Measurements from ENCODE around the gene MARK2. TPM values are rescaled to one million over a fixed set of nuclear protein-coding genes. Genes with fewer than 3 reads are reported as not detected.

MARK2 gene
- total RNA-seq, 2 donors from 2014 or later: 33.5 to 37.5 TPM

DNA sequence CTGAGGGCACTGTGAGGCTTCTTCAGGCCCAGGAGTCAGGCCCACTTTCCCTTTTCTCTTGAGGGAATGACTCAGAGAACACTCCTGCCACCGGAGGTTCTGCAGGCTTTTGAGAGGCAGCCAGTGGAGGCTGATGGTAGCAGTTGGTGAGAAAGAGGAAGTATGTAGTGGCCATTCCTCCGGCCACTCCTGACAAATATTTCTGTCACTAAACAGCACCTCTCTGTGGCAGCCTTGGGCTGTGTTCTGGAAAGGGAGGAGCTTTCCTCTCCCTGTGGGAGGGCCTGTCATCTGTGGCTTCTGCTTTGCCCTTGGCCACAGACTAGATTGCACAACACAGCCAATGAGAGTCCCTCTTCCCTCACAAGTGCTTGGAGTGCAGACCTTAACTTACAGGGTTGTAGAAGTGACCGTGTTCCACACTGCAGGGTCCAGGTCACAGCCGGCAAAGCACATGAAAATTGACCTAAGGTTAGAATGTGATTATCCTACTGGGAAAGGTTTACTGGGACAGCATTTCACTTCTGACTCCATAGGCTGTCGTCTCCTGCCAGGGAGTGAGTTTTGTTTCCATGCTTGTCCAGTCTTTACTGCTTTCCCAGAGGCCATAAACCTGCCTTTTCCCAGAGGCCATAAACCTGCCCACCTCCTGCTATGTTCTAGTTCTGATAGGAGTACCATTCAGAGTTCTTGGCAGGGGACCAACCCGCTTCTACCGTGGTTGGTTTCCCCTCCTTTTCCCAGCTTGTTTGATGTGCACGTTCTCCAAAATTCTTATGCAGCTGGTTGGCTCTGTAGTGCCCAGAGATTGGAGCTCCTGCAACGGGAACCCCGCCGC lies 33.3 kb downstream of the MARK2 start:
- DNase-seq: peak; percentile 82
- ATAC-seq: peak; percentile 95
- intact Hi-C loops (cut with DNase I): no loop called here

DNA sequence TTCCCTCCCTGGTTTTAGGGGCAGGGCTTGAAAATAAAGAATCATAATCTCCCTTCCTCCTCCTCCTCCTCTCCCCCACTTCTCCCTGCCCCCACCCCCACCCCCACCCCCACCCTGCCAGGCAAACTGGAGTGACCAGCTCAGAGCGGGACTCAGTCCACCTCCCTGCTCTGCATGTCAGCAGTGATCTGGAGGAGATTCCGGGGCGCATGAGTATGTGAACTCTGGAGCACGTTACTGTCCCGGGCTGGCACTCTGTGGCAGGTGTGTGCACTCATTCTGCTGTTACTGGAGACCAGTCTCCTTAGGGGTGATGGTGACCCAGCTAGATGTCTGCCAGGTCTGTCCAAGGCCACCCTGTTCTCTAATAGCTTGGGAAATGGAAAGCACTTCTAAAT lies 33.9 kb downstream of the MARK2 start:
- DNase-seq (no peak), ATAC-seq (peak in 1 of 2 donors; percentile 3)
- intact Hi-C loops (cut with DNase I): no loop called here

- no peak for DNase-seq
- intact Hi-C loops (cut with DNase I): no loop called here
These were observed 34.4 kb downstream of the MARK2 start for GRCh38 chr11:63873311-63873710.

DNA sequence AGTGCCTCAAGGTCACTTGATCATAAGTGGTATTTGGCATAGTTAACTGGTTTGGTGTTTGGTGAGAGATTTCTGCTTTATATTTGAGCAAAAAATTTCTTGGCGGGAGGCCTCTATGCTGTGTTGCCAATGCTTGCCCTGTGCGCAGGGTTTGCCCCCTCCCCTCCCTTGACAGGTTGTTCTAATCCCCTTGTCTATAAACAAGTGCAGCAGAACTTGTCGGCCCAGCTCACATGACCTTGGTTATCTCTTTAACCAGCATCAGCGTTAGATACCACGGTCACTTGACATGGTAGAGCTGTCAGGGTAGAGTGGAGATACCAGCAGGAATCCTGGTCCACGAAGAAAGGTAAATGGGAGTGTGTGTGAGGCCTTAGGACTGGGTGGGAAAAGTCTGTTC lies 35.6 kb downstream of the MARK2 start:
- intact Hi-C loops (cut with DNase I): no loop called here
- no peak for DNase-seq

More at GRCh38 chr11:63873311-63873710, 34.4 kb downstream of the MARK2 start:
- ATAC-seq: no peak

DNA sequence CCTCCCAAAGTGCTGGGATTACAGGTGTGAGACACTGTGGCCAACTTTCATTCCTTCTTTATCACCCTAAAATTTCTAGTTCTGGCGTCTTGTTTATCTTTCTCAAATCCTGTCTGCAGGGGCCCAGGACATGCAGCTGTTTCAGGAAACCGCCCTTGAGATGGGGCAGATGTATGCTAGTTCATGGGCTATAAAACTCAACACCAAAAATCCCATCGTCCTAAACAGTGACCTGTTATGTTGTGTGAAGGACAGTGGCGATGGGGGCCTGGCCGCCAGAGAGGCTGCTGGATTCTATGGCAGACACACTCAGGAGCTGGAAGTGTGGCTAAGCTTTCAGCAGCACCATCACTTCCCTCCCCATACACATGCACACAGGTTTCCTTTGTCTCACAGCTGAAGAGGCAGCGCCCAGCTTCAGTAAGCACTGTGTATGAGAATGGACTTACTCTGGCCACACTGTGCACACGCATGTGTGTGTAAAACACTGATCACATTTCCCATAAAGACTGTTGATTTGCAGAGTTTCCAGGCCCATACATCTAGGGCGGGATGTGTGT lies 36.7 kb downstream of the MARK2 start:
- no peak for DNase-seq
- ATAC-seq: no peak
- intact Hi-C loops (cut with DNase I): no loop called here

More for the DNA sequence above, 35.6 kb downstream of the MARK2 start:
- ATAC-seq: peak; percentile 9 to 28

DNA sequence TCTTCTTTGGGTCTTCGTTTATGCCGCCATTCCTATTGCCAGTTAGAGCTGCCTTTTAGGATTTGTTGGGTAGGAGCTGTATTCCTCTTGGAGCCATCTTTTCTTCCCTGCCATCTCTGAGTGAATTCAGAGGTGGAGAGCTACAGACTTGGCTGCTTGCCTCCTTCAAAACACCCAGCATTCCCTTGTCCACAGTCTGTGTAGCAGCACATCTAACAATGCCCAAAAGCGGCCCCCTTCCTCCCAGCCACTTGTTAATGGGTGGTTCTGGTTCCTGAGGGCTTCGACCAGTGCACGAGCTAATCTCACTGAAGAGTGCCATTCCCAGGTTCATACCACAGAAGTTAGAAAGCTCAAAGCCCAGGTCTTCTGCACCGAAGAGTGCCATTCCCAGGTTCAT lies 37.7 kb downstream of the MARK2 start:
- intact Hi-C loops (cut with DNase I): no loop called here
- no peak for ATAC-seq
- DNase-seq: no peak

- ATAC-seq (no peak), DNase-seq (no peak)
- intact Hi-C loops (cut with DNase I): no loop called here
These were observed 38.8 kb downstream of the MARK2 start for GRCh38 chr11:63877658-63878241.

DNA sequence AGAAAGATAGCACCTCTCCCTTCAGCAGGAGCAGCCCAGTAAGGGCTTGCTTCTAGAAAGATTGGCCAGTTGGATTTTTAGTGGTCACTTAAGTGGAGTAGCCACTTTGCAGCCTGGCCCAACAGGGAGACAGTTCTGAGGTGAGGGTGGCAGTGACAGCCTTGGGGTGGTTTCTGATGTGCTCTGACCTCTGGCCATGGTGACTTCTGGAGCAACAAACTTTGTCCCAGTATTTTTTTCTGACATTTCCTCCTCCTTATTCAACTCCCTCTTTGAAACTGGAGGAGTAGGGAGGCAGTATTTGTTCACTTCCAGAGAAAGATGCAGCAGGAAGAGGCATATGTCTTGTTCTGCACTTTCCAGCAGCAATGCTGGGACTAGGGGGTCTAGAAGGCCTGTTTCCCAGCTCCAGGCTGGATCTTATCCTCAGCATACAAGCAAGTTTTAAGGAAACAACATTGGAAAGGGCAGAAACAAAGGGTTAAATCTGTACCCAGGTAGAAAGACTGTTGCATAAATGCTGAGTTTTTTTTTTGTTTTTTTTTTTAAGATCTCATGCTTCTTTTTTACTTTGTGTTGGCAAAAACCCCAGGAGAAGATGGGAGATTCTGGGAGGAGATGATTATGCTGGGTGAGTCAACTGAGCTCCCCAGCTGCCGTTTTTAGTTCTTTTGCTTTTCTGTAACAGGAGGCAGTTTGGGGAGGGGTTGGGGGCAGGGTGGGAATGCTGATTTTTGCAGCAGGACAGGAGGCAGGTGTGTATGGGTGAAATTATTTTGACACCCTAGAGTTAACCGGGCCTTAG lies 40.9 kb downstream of the MARK2 start:
- DNase-seq: no peak
- peak in 1 of 2 donors; percentile 48 for ATAC-seq
- intact Hi-C loops (cut with DNase I): no loop called here

DNA sequence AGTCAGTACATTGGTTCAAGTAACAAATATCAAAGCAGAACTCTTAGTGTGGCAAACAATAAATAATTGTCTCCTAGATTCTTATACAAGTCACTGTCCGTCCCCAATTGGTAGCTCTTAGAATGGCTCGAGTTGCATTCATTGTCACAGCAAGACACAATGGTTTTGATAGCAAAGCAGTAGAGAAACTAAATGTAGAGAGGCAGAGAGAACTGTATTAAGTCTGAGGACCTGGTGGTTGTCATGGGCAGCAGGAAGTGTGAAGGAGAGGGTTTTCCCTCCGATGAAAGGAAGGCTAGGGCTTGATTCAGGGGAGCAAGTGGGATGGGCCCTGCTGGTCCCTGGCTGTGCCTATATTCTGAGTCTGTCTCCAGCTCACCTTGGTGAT lies 41.5 kb downstream of the MARK2 start:
- intact Hi-C loops (cut with DNase I): no loop called here
- ATAC-seq: no peak
- DNase-seq: no peak

DNA sequence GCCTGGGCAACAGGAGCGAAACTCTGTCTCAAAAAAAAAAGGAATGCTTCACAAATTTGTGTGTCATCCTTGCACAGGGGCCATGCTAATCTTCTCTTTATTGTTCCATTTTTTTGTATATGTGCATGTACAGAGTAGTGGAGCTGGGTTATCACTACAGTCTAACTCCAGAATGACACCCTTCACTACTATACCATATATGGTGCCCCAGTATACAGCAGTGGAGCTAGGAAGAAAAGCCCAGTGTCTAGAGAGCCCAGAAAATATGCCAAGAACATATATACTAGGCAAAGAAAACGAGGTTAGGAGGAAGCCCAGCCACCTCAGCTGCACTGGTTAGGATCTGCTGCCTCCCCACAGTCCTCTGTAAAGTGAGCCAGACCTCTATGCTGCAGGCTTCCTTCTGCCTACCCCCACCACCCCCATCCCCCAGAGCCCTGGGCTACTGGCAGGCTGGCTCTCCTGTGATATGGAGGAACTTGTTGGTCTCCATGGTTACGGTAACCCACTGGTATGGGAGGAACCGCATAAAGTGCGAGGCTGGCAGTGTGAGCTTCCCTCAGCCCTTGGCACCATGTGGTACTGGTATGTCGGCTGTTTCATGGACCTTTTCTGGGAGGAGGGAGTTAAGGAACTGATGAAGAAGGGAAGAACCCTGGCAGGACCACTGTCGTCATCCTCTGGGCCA lies 43.8 kb downstream of the MARK2 start:
- peak; percentile 38 for DNase-seq
- peak; percentile 69 to 81 for ATAC-seq
- intact Hi-C loops (cut with DNase I): no loop called here

GRCh38 chr11:63883791-63884190 lies 44.9 kb downstream of the MARK2 start:
- intact Hi-C loops (cut with DNase I): no loop called here
- ATAC-seq (no peak), DNase-seq (no peak)

GRCh38 chr11:63884196-63884932 lies 45.5 kb downstream of the MARK2 start:
- ATAC-seq (no peak), DNase-seq (no peak)
- intact Hi-C loops (cut with DNase I): no loop called here

- no peak for ATAC-seq
- no peak for DNase-seq
- intact Hi-C loops (cut with DNase I): no loop called here
These were observed 48.6 kb downstream of the MARK2 start for GRCh38 chr11:63887386-63887999.

GRCh38 chr11:63888170-63889086 lies 49.5 kb downstream of the MARK2 start:
- DNase-seq (peak; percentile 68), ATAC-seq (peak; percentile 70 to 81)
- intact Hi-C loops (cut with DNase I): no loop called here

- DNase-seq: no peak
- intact Hi-C loops (cut with DNase I): no loop called here
- ATAC-seq: peak in 1 of 2 donors; percentile 13
These were observed 50.4 kb downstream of the MARK2 start for GRCh38 chr11:63889344-63889743.

DNA sequence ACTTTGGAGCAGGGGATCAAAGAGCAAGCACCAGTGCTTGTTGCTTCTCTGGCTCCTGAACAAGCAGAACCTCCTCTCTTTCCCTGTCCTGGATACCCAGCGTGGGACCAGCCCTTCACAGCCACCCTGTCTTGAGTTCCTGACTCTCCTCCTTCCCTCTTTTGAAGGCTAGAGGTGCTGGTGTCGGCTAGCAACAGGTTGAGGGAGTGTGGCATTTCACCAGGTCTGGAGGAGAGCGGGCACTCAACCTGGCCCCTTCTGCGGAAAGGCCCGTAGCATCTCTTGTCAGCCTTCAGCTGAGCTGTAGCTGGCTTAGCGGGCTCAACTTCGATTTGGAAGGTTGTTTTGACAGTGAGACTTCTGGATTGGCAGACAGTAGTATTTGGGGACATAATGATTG lies 51.5 kb downstream of the MARK2 start:
- intact Hi-C loops (cut with DNase I): loop anchor here in 1 of 2 donors (10.0 kb wide), 1 partner anchor 46 kb away; no protein-coding TSS in a partner anchor
- DNase-seq (no peak), ATAC-seq (no peak)

GRCh38 chr11:63892228-63892627 lies 53.3 kb downstream of the MARK2 start:
- ATAC-seq (no peak), DNase-seq (no peak)
- intact Hi-C loops (cut with DNase I): loop anchor here in 1 of 2 donors (10.0 kb wide), 1 partner anchor 47 kb away; no protein-coding TSS in a partner anchor
